GM12878 (cell line): ENCODE data around the gene NAV2. TPM values are rescaled to one million over a fixed set of nuclear protein-coding genes. Genes with fewer than 3 reads are reported as not detected.

ENCODE experiments used
- ATAC-seq: fragments of 200-7000 bp; cut with Tn5 transposase; 3 replicates; pipeline ENCODE4 v1.9.1; 2020; ENCODE audit warnings: mild to moderate bottlenecking, moderate library complexity
- BruUV-seq: library from RNA; stranded (reverse); fragments of 400-500 nt; replicated peaks from 2 replicates; lab custom pipeline; 2021; lab: Mats Ljungman, UMichigan
- CTCF ChIA-PET: fragments of 300-600 bp; sonication (Branson Sonifier 250); formaldehyde crosslinking; extraction: SDS; loops from one replicate; lab custom pipeline; 2021; ENCODE audit warnings: inconsistent platforms; lab: Yijun Ruan, JAX
- POLR2A ChIA-PET: fragments of 350-600 bp; formaldehyde crosslinking; extraction: SDS; loops from one replicate; lab custom pipeline; 2021; ENCODE audit warnings: inconsistent platforms; lab: Charles Lee
- RAD21 ChIA-PET: fragments of 300-600 bp; sonication (Branson Sonifier 250); formaldehyde crosslinking; loops from one replicate; lab custom pipeline; 2023; ENCODE audit warnings: antibody characterized with exemption; ENCODE audit not compliant: unreplicated experiment; lab: Charles Lee
- SMC1A ChIA-PET: fragments of 300-600 bp; sonication (Branson Sonifier 250); formaldehyde crosslinking; loops from one replicate; lab custom pipeline; 2023; ENCODE audit not compliant: unreplicated experiment, uncharacterized antibody; lab: Charles Lee
- DNase-seq: peaks from one replicate; pipeline ENCODE4 v3.0.0-alpha.2; 2011; ENCODE audit warnings: low read depth, low spot score
- FAIRE-seq: peaks from 3 replicates; lab custom pipeline; 2011; peaks lifted over from hg19 to GRCh38; lab: Jason Lieb, UNC
- H2AFZ ChIP-seq: 2 replicates; pipeline ENCODE4 v1.6.0; 2011; ENCODE audit warnings: low read depth, low read length, control low read depth; ENCODE audit not compliant: control insufficient read depth
- H3K27ac ChIP-seq: 2 replicates; pipeline ENCODE4 v1.5.1; 2011; ENCODE audit warnings: control low read depth; ENCODE audit not compliant: control insufficient read depth, insufficient read depth
- H3K27me3 ChIP-seq, 2 experiments: replicated peaks in 1 of 2; 2 replicates each; pipeline versions ENCODE4 v1.6.0 to v1.6.1; 2011; ENCODE audit warnings: low read length in 1 of 2; ENCODE audit not compliant: control insufficient read depth in 2 of 2, insufficient read depth in 2 of 2
- H3K36me3 ChIP-seq, 2 experiments: 2 replicates each; pipeline ENCODE4 v1.5.1; 2011; ENCODE audit warnings: low read length in 1 of 2; ENCODE audit not compliant: control insufficient read depth in 2 of 2, insufficient read depth in 2 of 2
- H3K4me1 ChIP-seq: 2 replicates; pipeline ENCODE4 v1.6.1; 2011; ENCODE audit warnings: mild to moderate bottlenecking, low read length, moderate library complexity, mixed read lengths; ENCODE audit not compliant: control insufficient read depth, insufficient read depth
- H3K4me2 ChIP-seq: 2 replicates; pipeline ENCODE4 v1.6.0; 2011; ENCODE audit warnings: control low read depth; ENCODE audit not compliant: control insufficient read depth, insufficient read depth
- H3K4me3 ChIP-seq: fragments of 200-600 bp; sonication (generic); 2 replicates; pipeline ENCODE4 v1.5.1; 2016
- H3K79me2 ChIP-seq: 2 replicates; pipeline ENCODE4 v1.6.0; 2011; ENCODE audit warnings: low read length; ENCODE audit not compliant: control insufficient read depth, insufficient read depth
- H3K9ac ChIP-seq: 2 replicates; pipeline ENCODE4 v1.8.0; 2011; ENCODE audit warnings: low read length, control low read depth, mixed read lengths; ENCODE audit not compliant: control insufficient read depth, insufficient read depth
- H3K9me3 ChIP-seq: replicated peaks from 3 replicates; pipeline ENCODE4 v1.5.1; 2011; ENCODE audit warnings: mild to moderate bottlenecking, low read length; ENCODE audit not compliant: control insufficient read depth, insufficient read depth
- H4K20me1 ChIP-seq: 2 replicates; pipeline ENCODE4 v1.6.0; 2011; ENCODE audit not compliant: control insufficient read depth, insufficient read depth
- BCL11A ChIP-seq: IDR thresholded peaks from 2 replicates; pipeline ENCODE4 v1.6.1; 2011; ENCODE audit warnings: low read depth, low read length
- CUX1 ChIP-seq: IDR thresholded peaks from 2 replicates; pipeline ENCODE4 v1.6.1; 2012; ENCODE audit warnings: improper control_type of control experiment, low read depth, low read length; ENCODE audit not compliant: insufficient replicate concordance
- HDAC6 ChIP-seq: fragments of 200-600 bp; sonication (generic); IDR thresholded peaks from one replicate; pipeline ENCODE4 v1.8.0; 2017; ENCODE audit warnings: antibody characterized with exemption; ENCODE audit not compliant: unreplicated experiment
- JUNB ChIP-seq: IDR thresholded peaks from 2 replicates; pipeline ENCODE4 v1.6.1; 2016; ENCODE audit warnings: antibody characterized with exemption, mild to moderate bottlenecking
- NR2C1 ChIP-seq: fragments of 450-650 bp; IDR thresholded peaks from 2 replicates; pipeline ENCODE4 v1.6.1; 2017; ENCODE audit warnings: antibody characterized with exemption, mild to moderate bottlenecking, moderate library complexity
- PAX5 ChIP-seq: IDR thresholded peaks from 2 replicates; pipeline ENCODE4 v1.6.1; 2011; ENCODE audit warnings: low read depth, low read length, borderline replicate concordance
- SREBF2 ChIP-seq: IDR thresholded peaks from 2 replicates; pipeline ENCODE4 v1.6.1; 2012; ENCODE audit warnings: mild to moderate bottlenecking, low read length
- SUPT20H ChIP-seq: IDR thresholded peaks from 2 replicates; pipeline ENCODE4 v1.6.1; 2011; ENCODE audit warnings: low read depth, mild to moderate bottlenecking, low read length, moderate library complexity, borderline replicate concordance; ENCODE audit not compliant: control insufficient read depth
- TAF1 ChIP-seq: IDR thresholded peaks from 2 replicates; pipeline ENCODE4 v1.6.1; 2011; ENCODE audit warnings: mild to moderate bottlenecking, low read depth, low read length, borderline replicate concordance
- ZBED1 ChIP-seq: IDR thresholded peaks from 2 replicates; pipeline ENCODE4 v1.6.1; 2016; ENCODE audit warnings: borderline replicate concordance
- ZBTB40 ChIP-seq: fragments of 450-650 bp; IDR thresholded peaks from 2 replicates; pipeline ENCODE4 v1.6.1; 2016; ENCODE audit warnings: mild to moderate bottlenecking, moderate library complexity, borderline replicate concordance
- ZNF24 ChIP-seq: fragments of 450-650 bp; IDR thresholded peaks from 2 replicates; pipeline ENCODE4 v1.6.1; 2017; ENCODE audit warnings: antibody characterized with exemption, mild to moderate bottlenecking
- WGBS: methylation state at CpG from one replicate; pipeline ENCODE4 v1.1.6; 2016; ENCODE audit warnings: low lambda C conversion rate; ENCODE audit not compliant: insufficient replicate concordance, insufficient coverage; ENCODE audit errors: missing lambda C conversion rate; 5-methylcytosine and 5-hydroxymethylcytosine counted together
- in situ Hi-C: fragments of 300-500 bp; cut with MboI; formaldehyde crosslinking; loops from 9 replicates; pipeline ENCODE4 v1.14.3; 2018; ENCODE audit warnings: mixed read lengths
- intact Hi-C: fragments of 100-400 bp; cut with micrococcal nuclease; formaldehyde crosslinking; loops from one replicate; pipeline ENCODE4 v1.14.2; 2022; ENCODE audit not compliant: unreplicated experiment
- polyA plus RNA-seq, 11 experiments: library from polyadenylated mRNA; depleted of rRNA in 4 of 11; unstranded in 6 of 11; stranded (reverse) in 5 of 11; fragments of >200 nt; fragmentation: Nextera tagmentation in 4 of 11; fragmentation: Illumina TruSeq in 1 of 11; extraction: Ambion mirVana in 4 of 11; extraction: Trizol in 1 of 11; gene quantifications; 1 replicate in 1 of 11; 2 replicates in 10 of 11; pipeline versions ENCODE4 v1.2.1 to v1.2.3, GENCODE V29; 2011 to 2016; ENCODE audit warnings: inconsistent platforms in 2 of 11, missing spikeins in 2 of 11, low read depth in 1 of 11
- total RNA-seq, 4 experiments: library from RNA; depleted of rRNA in 3 of 4; stranded (reverse); fragments of >200 nt in 3 of 4; fragmentation: Illumina TruSeq in 1 of 4; extraction: Trizol in 1 of 4; gene quantifications; 2 replicates each; pipeline versions ENCODE4 v1.2.1 to v1.2.3, GENCODE V29; 2013 to 2021

The NAV2 gene
- total and polyA plus RNA-seq, 10 of the 15 experiments (the other 5 are each of a cell fraction or from before 2014, with no cell fraction given) = 0.35 to 6.1 (median 1.1) TPM

GRCh38 chr11:20042811-20043341, 330.2 kb downstream of the NAV2 start:
- H3K4me3 ChIP-seq = no peak overlapping the region
- CTCF ChIA-PET = no interaction called here
- no peak for TF ChIP-seq PAX5
- TF ChIP-seq SUPT20H = no peak
- TF ChIP-seq ZBED1 = no peak
- no peak for TF ChIP-seq ZNF24
- no peak for TF ChIP-seq SREBF2
- TF ChIP-seq TAF1 = no peak
- TF ChIP-seq CUX1 = no peak
- no peak for TF ChIP-seq ZBTB40
- TF ChIP-seq BCL11A = no peak
- no peak for TF ChIP-seq HDAC6
- TF ChIP-seq NR2C1 = no peak
- TF ChIP-seq JUNB = no peak
- POLR2A ChIA-PET = no interaction called here
- in situ Hi-C loops (no loop called here), intact Hi-C loops (no loop called here)
- no peaks in the 10 kb centered on the region for H3K79me2 ChIP-seq
- H3K9me3 ChIP-seq = no peaks in the 10 kb centered on the region
- no peak overlapping the region for H3K27ac ChIP-seq
- WGBS = 40% methylated on average over 11 of the region's 11 CpGs
- H3K27me3 ChIP-seq = no peaks in the 10 kb centered on the region
- H3K4me1 ChIP-seq = no peaks in the 10 kb centered on the region
- no peak overlapping the region for H3K9ac ChIP-seq
- FAIRE-seq (no peak), ATAC-seq (no peak), DNase-seq (no peak)
- H3K4me2 ChIP-seq = no peak overlapping the region
- H4K20me1 ChIP-seq = no peaks in the 10 kb centered on the region
- BruUV-seq = no TSS peak
- RAD21 ChIA-PET = no interaction called here
- H2AFZ ChIP-seq = no peak overlapping the region
- SMC1A ChIA-PET = interaction anchor here (1.1 kb wide), 1 partner anchor 8 kb away, joined by 3 read pairs; no protein-coding TSS in a partner anchor
- H3K36me3 ChIP-seq = no peaks in the 10 kb centered on the region
